ENCODE measurements around the gene OR51D1.

DNA sequence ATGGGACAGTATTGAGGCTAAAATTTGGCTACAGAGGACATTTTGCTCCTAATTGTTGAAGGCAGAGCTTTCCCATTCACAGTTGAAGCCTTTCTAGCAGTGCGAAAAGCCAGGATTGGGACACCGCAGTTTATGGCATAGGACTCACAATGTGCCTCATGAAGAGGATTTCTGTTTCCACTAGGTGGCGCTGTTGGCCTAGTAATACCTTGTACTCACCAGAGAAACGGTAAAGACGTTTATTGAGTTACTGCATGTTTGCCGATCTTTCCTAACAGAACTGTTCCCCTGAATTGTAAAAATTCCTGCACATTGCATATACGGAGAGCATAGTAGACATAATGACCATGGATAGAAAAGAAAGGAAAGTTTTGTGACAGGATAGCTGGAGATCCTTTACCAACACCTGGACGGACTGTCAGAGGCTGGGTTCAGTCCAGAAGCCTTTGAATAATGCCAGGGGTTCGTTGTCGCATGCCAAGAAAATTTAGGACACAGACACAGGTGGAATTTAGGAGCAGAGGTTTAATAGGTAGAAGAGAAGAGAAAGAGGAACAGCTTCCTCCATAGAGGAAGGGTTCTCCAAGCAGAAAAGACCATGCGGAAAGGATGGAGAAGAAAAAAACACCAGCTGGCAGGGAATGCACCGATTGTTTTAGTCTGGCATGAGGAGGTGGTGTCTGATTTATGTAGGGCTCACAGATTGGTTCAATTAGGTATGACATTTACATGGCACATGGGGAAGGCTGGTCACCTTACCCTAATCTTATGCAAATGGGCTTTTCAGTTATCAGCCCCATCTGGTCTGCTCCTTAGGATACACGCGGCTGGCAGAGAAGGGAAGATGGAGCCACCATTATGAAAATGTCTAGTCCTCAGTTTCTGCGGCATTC, 10.8 kb upstream of the OR51D1 start:
- TF ChIP-seq, protein P1, sequence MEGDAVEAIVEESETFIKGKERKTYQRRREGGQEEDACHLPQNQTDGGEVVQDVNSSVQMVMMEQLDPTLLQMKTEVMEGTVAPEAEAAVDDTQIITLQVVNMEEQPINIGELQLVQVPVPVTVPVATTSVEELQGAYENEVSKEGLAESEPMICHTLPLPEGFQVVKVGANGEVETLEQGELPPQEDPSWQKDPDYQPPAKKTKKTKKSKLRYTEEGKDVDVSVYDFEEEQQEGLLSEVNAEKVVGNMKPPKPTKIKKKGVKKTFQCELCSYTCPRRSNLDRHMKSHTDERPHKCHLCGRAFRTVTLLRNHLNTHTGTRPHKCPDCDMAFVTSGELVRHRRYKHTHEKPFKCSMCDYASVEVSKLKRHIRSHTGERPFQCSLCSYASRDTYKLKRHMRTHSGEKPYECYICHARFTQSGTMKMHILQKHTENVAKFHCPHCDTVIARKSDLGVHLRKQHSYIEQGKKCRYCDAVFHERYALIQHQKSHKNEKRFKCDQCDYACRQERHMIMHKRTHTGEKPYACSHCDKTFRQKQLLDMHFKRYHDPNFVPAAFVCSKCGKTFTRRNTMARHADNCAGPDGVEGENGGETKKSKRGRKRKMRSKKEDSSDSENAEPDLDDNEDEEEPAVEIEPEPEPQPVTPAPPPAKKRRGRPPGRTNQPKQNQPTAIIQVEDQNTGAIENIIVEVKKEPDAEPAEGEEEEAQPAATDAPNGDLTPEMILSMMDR (IDR thresholded peaks at IDR 0.05; ENCODE audit: insufficient read depth, low read length) = peak; percentile 55
- no peak for TF ChIP-seq SPI1 (IDR thresholded peaks at IDR 0.05; ENCODE audit: borderline replicate concordance, low read depth)
